GM21529 (cell line): Measurements from ENCODE around the gene DNAH7.
A peak's percentile ranks its signal among the peaks of the same experiment; 100 is the strongest.

Source experiments
- ATAC-seq: cut with Tn5 transposase; IDR thresholded peaks from one replicate; pipeline ENCODE4 v1.9.1; 2021; ENCODE audit not compliant: unreplicated experiment

The DNAH7 gene

DNA sequence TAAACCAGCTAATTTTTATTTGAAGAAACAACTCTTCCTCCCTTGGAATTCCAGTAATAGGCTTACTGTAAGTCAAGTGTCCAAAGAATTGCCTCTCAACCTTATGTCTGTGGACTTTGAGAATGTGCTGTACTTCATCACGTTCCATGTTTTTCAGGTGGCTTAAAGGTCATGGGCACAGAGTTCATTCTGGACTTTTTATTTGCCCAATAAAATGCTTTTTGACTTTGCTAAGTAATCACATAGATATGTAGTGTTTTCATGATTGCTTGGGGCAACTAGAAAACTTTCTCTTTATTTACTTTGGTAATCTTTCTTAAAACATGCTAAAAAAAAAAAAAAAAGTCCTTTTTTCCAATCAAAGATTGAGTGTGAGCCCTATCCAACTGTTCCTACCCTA, 10.4 kb upstream of the DNAH7 start:
- ATAC-seq, result no peak

DNA sequence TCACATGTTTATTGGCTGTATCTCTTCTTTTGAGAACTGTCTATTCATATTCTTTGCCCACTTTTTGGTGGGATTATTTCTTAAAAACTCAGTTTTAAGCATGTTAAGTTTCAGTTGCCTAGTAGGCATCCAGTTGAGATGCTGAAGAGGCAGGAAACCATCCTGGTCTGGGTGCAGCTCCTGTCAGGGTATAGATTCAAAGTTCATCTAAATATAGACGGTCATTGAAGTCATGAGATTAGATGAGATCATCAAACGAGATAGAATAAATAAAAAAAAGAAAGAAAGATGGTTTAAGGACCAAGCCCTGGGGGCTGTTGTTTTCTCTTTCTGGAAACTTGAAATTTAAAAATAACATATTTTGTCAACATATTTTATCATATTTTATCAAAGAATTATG, 9.2 kb upstream of the DNAH7 start:
- no peak for ATAC-seq

DNA sequence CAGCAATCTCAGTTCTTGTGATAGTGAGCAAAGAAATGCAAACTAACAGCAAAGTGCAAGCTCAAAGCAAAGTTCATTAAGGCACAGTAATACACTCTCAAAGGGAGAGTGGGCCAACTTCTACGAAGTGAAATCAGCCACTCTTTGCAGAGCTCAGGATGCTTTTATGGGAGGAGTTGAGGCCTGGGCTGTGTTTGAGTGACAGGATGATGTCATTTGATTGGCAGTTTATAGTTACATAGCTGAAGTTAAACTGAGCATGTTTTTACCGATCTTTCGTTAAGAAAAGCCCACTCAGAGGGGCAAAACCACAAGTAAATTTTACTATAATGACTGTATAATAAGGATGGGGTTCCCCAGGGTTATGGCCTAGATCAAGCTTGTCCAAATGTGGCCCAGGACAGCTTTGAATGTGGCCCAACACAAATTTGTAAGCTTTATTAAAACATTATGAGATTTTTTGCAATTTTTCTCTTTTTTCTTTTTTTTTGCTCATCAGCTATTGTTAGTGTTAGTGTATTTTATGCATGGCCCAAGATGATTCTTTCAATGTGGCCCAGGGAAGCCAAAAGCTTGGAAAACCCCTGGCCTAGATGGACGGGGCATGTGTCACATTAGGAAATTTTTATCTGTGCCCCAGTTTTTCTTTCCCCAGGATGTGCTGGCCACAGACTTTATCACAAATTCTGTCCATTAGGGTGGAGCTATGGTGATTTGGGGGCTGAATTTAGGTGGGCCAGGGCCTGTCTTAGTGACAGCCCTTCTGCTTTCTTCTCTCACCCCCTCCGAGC, 8.3 kb upstream of the DNAH7 start:
- no peak for ATAC-seq

DNA sequence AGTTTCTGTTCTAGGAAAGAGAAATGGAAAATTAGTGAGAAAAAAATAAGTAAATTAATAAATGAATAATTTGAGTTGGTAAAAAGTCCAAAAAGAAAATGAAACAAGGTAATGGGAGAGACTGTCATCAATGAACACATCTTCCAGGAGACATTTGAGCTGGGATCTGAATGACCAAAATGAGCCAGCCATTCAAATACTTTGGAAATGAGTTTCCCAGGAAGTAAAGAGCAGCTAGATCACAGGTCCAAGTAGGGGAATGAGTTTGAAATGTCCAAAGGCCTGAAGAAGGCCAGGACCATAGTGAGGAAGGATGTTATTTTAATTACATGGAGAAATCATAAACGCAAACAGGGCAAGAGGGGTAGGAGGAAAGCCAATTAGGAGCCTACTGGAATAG, 6.6 kb upstream of the DNAH7 start:
- ATAC-seq, result no peak

DNA sequence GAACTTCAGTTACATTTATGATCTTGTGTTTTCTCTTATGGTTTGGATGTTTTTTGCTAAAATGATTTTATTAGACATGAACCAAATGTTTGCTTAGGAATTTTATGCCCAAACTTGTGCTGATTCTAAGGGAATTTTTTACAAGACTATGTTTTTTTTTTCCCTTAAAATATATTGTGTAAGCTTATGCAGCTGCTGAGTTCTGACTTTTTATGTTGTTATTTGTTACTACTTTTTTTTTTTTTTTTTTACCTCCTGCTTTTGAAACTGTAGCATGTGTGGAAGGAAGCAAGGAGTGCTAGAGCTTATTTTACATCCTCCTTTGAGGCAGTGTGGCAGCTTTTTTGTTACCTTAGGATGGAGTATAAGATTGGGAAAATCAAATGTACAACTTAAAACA, 6.0 kb upstream of the DNAH7 start:
- no peak for ATAC-seq

DNA sequence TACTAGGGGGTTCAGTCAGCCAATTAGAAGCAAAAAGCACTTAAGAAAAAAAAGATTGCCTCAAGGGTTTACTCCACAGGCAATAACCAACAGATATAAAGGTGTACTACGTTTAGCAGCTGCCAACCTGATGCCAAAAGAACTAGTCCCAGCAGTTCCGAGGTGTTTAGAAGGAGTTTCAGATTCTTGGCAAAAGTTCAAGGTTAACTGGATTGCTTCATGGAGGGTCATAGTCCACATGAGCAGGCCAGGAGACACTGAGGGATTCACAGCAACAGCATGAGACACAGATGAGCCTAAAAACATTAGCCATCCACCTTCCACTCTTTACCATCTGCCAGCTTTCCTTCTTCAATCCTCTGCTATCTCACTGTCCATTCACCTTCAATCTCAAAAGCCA, 4.9 kb upstream of the DNAH7 start:
- no peak for ATAC-seq

DNA sequence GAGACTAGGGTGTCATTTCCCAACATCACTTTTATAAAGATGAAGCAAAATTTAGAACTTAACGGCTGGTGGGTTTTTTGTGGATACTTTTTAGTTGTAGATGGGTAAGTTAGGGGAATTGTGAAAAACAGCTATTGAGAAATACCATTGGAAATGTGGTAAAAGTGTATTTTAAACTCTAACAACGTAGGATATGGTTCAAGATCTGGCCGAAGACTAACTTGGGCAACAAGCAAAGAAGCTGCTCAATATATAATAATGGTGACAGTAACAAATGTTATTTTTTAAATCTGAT, 1.6 kb downstream of the DNAH7 start:
- ATAC-seq, result no peak

DNA sequence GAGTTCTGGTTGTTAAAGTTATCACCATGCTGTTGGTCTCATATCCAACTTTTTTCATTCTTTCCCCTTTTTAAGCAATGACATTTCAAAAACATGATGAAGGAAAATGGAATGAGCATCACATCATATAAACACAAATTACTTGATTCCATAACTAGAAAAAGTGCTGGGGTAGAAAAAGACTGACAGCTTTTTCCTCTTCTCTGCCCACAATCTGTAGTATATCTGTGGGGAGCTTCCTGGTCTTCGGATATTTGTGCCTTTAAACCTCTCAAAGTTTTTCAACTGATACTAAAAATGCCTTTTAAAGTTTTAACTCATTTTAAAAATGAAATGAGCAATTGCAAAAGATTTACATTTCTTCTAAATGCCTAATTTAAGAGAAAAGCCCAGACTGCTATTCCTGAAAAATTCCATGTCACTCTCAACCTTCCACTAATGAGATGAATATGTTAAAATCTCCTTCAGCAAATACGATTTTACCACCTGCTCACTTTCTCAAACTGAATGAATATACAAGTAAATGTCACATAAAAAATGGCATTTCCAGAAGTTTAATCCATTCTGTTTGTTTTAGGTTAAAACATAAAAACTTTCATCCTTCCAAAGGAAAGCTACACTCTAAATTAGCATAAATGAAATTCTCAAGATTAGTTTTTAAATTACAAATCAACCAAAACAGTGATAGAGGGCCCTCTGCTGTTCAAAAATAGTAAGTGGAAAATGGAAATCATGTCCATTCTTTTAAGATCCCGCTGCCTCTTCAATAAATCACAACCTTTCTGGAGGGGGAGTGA, 2.1 kb downstream of the DNAH7 start:
- ATAC-seq, result no peak

DNA sequence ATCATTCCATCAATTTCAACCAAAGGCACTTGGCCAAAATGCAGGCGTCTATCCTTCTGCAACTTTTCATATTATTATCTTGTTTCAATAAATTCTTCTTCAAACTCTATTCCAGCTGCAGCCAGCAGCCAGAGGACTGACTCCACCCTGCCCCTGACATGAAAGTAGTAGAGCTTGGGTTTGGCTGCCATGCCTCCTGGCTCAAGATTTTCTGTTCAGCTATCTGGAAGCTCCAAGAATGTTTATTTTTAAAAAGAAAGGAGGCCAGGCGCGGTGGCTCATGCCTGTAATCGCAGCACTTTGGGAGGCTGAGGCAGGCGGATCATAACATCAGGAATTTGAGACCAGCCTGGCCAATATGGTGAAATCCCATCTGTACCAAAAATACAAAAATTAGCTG, 4.9 kb downstream of the DNAH7 start:
- ATAC-seq, result no peak

DNA sequence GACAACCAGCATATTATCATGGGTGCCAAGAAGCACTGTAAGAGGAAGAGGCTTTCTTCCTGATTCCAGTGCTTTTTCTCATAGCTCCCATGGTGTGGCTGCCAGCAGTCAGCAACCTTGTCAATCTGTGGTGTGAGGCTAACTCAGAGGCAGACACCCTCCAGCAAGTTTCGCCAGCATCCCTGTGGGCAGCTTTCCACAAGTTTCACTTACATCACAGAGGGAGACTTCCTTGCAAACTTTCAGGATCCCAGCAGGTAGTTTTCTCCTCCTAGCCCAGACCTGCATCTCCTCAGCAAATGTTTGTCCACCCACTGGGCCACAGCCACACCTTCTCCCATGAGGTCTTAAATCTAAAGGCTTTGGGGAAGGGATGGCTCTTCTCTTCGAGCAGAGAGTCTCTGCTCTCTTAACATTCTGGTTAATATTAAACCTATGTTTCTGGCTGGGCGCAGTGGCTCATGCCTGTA, 9.1 kb downstream of the DNAH7 start:
- ATAC-seq, result no peak

DNA sequence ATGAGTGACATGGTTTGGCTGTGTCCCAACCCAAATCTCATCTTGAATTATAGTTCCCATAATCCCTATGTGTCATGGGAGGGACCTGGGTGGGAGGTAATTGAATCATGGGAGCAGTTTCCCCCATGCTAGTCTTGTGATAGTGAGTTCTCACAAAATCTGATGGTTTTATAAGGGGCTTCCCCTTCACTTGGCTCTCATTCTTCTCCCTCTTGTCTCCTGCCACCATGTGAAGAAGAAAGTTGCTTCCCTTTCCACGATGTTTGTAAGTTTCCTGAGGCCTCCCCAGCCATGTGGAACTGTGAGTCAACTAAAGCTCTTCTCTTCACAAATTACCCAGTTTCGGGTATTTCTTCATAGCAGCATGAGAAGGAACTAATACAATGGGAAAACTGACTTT, 14.0 kb downstream of the DNAH7 start:
- ATAC-seq, result no peak

DNA sequence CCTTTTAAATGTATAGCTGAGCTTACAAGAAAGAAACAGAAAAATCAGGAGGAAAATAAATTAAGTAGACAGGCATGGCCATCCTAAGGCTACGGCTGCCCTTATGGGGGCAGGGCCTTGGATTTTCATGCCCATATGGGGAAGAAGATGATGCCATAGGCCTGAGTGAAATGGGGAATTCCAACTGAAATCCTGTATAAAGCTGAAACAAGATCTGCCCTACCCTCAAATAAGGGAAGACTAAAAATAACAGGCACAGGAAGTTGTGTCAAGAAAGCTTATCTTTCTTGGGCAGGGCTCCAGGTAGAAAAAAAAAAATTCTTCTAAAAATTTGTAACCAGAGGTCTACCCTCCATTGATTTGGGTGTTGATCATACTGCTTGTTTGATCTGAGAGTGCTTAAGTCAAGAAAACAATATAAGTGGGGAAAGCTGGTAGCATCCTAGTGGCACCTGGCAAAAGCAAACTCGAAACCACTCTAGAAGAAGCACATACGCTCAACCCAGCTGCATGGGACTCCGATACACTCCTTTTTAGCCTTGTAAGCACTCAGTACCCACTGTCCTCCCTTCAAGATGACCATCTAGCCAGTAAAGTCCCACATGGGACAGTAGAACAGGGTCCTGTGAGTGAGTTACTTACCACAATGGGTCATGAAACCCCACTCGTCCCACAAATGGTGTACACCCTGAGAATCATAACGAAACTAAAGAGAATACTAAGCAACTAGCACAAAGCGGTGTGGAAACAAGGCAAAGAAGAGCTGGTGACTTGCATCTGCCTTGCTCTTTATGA, 22.3 kb downstream of the DNAH7 start:
- ATAC-seq, result peak; percentile 78

DNA sequence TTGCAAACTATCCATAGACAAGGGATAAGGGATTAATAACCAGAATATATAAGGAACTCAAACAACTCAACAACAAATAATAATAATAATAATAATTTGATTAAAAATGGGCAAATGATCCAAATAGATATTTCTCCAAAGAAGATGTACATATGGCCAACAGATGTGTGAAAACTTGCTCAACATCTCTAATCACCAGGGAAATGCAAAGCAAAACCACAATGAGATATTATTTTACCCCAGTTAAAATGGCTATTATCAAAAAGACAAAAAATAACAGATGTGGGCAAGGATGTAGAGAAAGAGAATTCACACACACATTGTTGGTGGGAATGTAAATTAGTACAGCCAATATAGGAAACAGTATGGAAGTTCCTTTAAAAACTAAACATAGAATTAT, 26.9 kb downstream of the DNAH7 start:
- no peak for ATAC-seq

DNA sequence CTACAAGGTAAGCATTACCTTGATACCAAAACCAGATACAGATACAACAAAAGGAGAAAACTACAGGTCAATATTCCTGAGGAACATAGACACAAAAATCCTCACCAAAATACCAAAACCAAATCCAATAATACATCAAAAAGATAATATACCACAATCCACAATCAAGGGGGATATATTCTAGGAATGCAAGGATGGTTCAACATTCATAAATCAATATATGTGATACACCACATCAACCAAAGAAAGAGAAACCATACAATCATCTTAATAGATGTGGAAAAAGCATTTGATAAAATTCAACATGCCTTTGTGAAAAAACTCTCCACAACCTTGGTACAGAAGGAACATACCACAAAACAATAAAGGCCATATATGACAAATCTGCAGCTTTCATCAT, 28.4 kb downstream of the DNAH7 start:
- no peak for ATAC-seq

DNA sequence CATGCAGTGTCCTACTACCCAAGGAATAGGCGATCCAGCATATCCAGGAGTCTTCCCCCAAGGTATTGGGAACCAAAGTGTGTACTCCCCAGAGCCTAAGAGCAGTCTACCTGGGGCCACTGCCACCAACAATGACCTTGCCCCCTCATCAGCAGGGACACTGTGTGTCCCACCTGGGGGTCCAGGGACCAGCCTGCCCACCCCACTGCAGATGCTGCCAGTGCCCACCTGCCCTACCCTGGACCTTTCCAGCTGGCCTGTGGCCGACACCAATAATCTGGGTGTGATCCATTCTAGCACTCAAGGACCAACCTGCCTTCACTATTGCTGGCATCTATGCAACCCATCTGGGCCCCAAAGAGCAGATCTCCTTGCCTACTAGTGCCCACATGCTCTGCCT, 32.2 kb downstream of the DNAH7 start:
- ATAC-seq, result no peak

DNA sequence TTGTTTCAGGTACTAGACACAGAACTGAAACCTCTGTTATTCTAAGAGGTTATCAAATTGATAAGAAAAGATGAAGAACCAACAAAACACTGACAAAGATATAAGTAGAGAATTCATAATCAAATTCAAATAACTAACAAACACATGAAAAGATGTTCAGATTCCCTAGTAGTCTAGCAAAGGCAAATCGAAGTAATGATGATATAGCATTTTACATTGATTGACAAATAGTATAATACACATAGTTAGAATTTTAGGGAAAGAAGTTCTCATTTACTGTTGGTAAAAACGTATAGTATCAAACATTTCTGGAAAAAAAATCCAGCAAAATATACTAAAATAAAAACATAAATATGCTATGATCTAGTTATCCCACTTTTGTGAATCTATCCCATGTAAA, 50.6 kb downstream of the DNAH7 start:
- ATAC-seq, result no peak

DNA sequence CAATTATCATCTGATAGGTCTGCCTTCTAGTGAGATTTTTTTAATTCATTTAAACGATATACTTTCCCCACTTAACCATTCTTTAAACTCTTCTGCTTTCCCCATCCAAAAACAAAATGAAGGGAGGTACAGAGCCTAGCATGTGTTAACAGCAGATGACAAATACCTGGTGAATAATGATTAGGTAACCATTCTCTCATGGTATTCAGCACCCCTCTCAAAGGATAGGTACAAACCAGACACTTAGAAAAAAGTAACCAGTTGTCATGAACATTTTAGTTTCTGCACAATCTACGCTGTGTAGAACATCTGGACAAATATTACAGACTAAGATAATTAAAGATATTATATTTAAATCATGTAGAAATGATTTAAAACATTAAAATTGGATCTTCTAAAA, 56.3 kb downstream of the DNAH7 start:
- ATAC-seq, result no peak

DNA sequence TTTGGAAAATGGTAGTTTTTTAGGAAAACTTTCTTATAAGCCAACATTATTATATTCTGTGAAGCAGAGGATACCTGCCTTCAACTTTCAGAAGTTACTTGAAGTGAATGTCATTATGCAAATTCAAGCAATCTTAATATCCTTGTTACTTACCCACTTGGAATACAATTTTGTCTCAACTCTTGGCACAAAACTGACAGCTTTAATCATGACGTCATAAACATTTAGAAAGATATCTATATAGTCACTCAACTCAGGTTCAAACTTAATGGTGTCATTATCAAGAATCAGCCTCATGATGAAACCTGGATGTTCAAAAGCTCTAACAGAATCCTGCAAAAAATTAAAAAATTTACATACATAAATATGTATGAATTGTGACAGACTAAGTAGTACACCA, 68.1 kb downstream of the DNAH7 start:
- ATAC-seq, result no peak

DNA sequence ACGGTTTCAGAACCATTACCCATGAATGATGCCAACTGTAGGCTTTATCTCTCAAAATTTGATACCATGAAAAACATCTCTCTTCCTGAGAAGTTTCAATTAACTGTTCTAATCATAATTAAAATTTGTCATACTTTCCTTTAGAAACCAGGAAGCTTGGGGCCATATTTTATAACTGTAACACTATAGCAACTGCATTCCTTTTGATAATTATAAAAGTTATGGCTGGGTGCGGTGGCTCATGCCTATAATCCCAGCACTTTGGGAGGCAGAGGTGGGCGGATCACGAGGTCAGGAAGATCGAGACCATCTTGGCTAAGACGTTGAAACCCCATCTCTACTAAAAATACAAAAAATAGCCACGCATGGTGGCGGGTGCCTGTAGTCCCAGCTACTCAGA, 70.6 kb downstream of the DNAH7 start:
- ATAC-seq, result no peak

DNA sequence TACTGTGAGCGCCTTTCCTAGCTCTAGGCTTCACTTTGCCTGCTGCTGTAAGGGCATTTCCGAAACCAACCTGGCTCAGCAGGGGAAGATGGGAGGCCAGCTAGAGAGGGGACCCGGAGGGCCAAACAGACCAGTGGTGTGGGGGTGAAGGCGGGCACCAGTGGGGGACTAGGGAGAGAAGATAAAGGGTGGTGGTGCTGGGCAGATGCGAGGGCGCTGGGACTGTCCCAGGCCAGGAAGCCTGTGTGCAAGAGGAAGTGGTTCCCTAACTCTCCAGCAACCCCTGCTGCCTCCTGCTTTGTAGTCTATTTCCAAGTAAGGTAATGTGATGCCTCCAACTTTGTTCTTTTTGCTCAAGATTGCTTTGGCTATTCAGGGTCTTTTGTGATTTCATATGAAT, 73.1 kb downstream of the DNAH7 start:
- ATAC-seq, result no peak

DNA sequence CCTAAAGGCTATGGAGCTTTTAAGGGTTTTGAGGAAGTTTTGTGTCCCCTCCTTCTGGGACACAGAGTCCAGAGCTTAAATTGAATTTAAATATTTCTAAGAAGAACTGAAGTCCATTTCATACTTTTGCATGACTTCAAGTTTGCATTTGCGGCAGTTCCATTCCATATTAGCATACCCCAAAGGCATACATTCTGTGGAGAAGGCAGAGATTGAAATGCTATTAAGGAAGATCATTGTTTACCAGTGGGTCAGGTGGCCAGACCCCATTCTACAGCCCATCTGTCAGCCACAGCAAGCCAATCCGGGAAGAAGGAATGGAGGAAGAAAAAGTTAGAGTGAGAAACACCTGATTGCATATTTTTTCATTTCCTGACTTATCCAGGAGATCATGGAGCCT, 75.0 kb downstream of the DNAH7 start:
- ATAC-seq, result no peak

DNA sequence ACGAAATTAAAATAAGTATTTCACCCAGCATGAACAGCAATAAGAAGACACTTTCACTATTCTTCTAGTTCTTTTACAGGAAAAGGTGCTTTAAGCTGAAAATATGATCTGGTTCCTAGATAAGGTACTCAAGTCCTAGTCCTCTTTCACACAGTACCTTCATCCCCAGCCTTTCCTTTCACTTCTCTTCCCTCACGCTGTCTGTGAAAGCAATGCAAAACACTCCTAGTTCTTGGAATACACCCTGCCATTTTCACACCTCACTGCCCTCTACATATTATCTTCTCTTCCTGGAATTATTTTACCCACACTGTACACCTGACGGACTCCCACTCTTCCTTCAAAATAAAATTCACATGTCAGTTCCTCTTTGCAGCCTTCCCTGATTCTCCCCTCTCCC, 82.9 kb downstream of the DNAH7 start:
- no peak for ATAC-seq
